Sigmoid colon (tissue), 7 donors: ENCODE data around the gene NPHP4. TPM values are rescaled to one million over a fixed set of nuclear protein-coding genes. Genes with fewer than 3 reads are reported as not detected.

Experiments used
- DNase-seq: peaks from one replicate; pipeline ENCODE4 v3.0.0-alpha.2; 2019
- H3K27ac ChIP-seq, 4 donors: fragments of 200-600 bp; sonication (generic); one replicate each; pipeline ENCODE4 v1.5.1; 2016 to 2019; ENCODE audit warnings: mild to moderate bottlenecking in 1 of 4
- H3K27me3 ChIP-seq, 3 donors: fragments of 200-600 bp; sonication (generic); one replicate each; pipeline ENCODE4 v1.5.1; 2019; ENCODE audit warnings: mild to moderate bottlenecking in 1 of 3
- H3K36me3 ChIP-seq, 4 donors: fragments of 200-600 bp; sonication (generic); one replicate each; pipeline ENCODE4 v1.5.1; 2016 to 2019
- H3K4me1 ChIP-seq, 4 donors: fragments of 200-600 bp; sonication (generic); one replicate each; pipeline ENCODE4 v1.5.1; 2017 to 2019
- H3K4me3 ChIP-seq, 4 donors: fragments of 200-600 bp; sonication (generic); one replicate each; pipeline ENCODE4 v1.5.1; 2017 to 2019; ENCODE audit warnings: mild to moderate bottlenecking in 2 of 4, moderate library complexity in 1 of 4
- H3K9me3 ChIP-seq, 4 donors: fragments of 200-600 bp in 3 of 4; sonication (generic) in 3 of 4; one replicate each; pipeline versions ENCODE4 v1.5.1 to v1.6.1; 2013 to 2019
- EP300 ChIP-seq, 4 donors: sonication (generic); formaldehyde crosslinking; IDR thresholded peaks; one replicate each; pipeline ENCODE4 v1.6.1; 2017; ENCODE audit warnings: antibody characterized with exemption in 4 of 4
- POLR2A ChIP-seq, 2 donors: fragments of 450-650 bp; IDR thresholded peaks; one replicate each; pipeline ENCODE4 v1.6.1; 2016; ENCODE audit warnings: antibody characterized with exemption in 2 of 2, mild to moderate bottlenecking in 2 of 2, moderate library complexity in 2 of 2
- POLR2AphosphoS5 ChIP-seq, 4 donors: sonication (generic); formaldehyde crosslinking; IDR thresholded peaks; one replicate each; pipeline ENCODE4 v1.6.1; 2017; ENCODE audit warnings: antibody characterized with exemption in 4 of 4
- WGBS, 2 donors: extraction: QIAGEN DNeasy Blood & Tissue Kit; methylation state at CpG; one replicate each; pipeline ENCODE4 v1.1.7; 2013; 5-methylcytosine and 5-hydroxymethylcytosine counted together
- intact Hi-C: fragments of 100-400 bp; cut with DNase I; formaldehyde crosslinking; loops from one replicate; pipeline ENCODE4 v1.15.1; 2023
- polyA plus RNA-seq, 3 donors: library from polyadenylated mRNA; stranded (reverse); fragments of 200-250 nt; gene quantifications; one replicate each; pipeline ENCODE4 v1.2.3, GENCODE V29; 2013
- total RNA-seq, 4 donors: library from RNA; depleted of rRNA; stranded (reverse); fragments of >200 nt; gene quantifications; one replicate each; pipeline ENCODE4 v1.1.0, GENCODE V29; 2016
- TF ChIP-seq, protein P1 (sequence below), 4 experiments: fragments of 450-650 bp in 3 of 4; fragments of 200-600 bp in 1 of 4; IDR thresholded peaks; one replicate each; pipeline ENCODE4 v1.5.1; 2016 to 2019; ENCODE audit warnings: antibody characterized with exemption in 4 of 4, mild to moderate bottlenecking in 3 of 4, moderate library complexity in 2 of 4
- donor health status: healthy with polysubstance abuse.
- donor health status: Bipolar disorder and iron deficiency.
- donor health status: healthy.

Gene NPHP4
- total and polyA plus RNA-seq, 7 donors = 0.60 to 12.2 (median 5.7) TPM

DNA sequence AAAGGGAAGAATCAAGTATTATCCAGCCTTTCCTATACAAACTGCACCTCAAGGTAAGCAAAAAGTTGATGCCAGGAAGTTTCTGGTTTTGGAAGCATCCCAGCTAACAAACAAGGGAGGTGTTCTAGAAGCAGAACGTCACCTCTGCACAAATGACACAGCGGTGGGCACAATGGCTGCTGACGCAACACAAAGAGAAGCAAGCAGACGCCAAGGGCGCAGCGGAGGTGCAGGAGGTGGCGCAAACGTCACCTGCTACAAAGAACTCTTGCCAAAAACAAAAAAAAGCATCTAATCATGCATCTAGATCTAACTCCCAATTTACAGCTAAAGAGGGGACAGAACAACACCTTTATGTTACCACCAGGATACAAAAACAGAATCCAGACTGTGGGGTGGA lies 88.5 kb downstream of the NPHP4 start:
- Histone ChIP-seq H3K4me3 (no peak overlapping the region), H3K36me3 (peaks cover 0 to 39% (median 8%) of the 10 kb centered on the region in 4 donors), H3K9me3 (no peaks in the 10 kb centered on the region), H3K4me1 (no peaks in the 10 kb centered on the region), H3K27me3 (no peaks in the 10 kb centered on the region), H3K27ac (no peak overlapping the region)
- no peak for DNase-seq
- intact Hi-C loops = no loop called here
- 96 to 97% methylated on average over 8 of the region's 8 CpGs for WGBS, 2 donors
- TF ChIP-seq POLR2AphosphoS5 (IDR thresholded peaks at IDR 0.05) (no peak), POLR2A (IDR thresholded peaks at IDR 0.05) (no peak), EP300 (IDR thresholded peaks at IDR 0.05) (no peak)
- TF ChIP-seq, protein P1, sequence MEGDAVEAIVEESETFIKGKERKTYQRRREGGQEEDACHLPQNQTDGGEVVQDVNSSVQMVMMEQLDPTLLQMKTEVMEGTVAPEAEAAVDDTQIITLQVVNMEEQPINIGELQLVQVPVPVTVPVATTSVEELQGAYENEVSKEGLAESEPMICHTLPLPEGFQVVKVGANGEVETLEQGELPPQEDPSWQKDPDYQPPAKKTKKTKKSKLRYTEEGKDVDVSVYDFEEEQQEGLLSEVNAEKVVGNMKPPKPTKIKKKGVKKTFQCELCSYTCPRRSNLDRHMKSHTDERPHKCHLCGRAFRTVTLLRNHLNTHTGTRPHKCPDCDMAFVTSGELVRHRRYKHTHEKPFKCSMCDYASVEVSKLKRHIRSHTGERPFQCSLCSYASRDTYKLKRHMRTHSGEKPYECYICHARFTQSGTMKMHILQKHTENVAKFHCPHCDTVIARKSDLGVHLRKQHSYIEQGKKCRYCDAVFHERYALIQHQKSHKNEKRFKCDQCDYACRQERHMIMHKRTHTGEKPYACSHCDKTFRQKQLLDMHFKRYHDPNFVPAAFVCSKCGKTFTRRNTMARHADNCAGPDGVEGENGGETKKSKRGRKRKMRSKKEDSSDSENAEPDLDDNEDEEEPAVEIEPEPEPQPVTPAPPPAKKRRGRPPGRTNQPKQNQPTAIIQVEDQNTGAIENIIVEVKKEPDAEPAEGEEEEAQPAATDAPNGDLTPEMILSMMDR (IDR thresholded peaks at IDR 0.05) = no peak

DNA sequence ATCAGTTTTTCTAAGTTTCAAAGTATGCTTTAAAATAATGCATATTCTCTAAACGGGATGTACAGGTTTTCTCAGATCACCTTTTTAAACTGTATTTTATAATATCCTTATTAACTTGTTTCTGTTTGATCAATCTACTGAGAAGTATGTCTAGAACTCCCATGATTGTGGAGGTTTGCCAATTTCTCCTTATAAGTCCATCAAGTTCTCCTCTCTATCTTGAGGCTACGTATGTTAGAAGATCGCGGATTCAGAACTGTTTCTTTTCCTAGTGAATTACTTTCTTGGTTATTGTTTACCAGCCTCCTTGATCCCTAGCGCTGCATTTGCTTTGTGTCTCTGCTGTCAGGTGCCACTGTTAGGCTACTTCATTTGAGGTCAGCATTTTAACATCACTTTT lies 89.2 kb downstream of the NPHP4 start:
- intact Hi-C loops = no loop called here
- DNase-seq = no peak
- Histone ChIP-seq H3K27me3 (no peaks in the 10 kb centered on the region), H3K4me3 (no peak overlapping the region), H3K4me1 (no peaks in the 10 kb centered on the region), H3K27ac (no peak overlapping the region), H3K36me3 (peaks cover 0 to 39% (median 8%) of the 10 kb centered on the region in 4 donors), H3K9me3 (no peaks in the 10 kb centered on the region)
- WGBS, 2 donors = 93 to 98% methylated on average over 5 of the region's 5 CpGs
- no peak for TF ChIP-seq POLR2A (IDR thresholded peaks at IDR 0.05)
- TF ChIP-seq EP300 (IDR thresholded peaks at IDR 0.05) = no peak
- TF ChIP-seq, protein P1 (IDR thresholded peaks at IDR 0.05) = no peak

DNA sequence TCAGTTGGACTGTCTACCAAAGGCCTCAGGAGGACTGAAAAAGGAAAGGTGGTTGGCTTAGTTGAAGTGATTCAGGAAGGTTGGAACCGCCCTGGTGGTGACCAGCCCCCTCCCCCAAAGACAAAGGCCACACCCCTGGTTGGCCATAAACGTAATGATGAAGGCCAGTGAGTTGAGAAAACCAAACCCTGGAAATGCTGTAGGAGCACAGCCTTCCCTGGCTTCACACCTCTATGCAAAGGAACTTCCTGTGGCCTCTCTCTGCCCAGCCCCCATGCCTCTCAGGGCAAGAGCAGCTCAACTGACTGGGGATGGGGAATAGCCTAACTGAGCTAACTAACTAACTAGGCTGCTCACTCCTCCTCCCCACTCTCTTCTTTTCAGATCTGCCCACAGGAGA lies 90.4 kb downstream of the NPHP4 start:
- Histone ChIP-seq H3K4me3 (no peak overlapping the region), H3K36me3 (peaks cover 0 to 44% (median 8%) of the 10 kb centered on the region in 4 donors), H3K4me1 (no peaks in the 10 kb centered on the region), H3K9me3 (no peaks in the 10 kb centered on the region), H3K27me3 (no peaks in the 10 kb centered on the region), H3K27ac (no peak overlapping the region)
- no peak for TF ChIP-seq POLR2AphosphoS5 (IDR thresholded peaks at IDR 0.05)
- TF ChIP-seq POLR2A (IDR thresholded peaks at IDR 0.05) = no peak
- TF ChIP-seq, protein P1 (IDR thresholded peaks at IDR 0.05) = no peak
- no peak for TF ChIP-seq EP300 (IDR thresholded peaks at IDR 0.05)
- DNase-seq = no peak
- WGBS, 2 donors = 48 to 56% methylated on average over 2 of the region's 2 CpGs
- intact Hi-C loops = no loop called here

DNA sequence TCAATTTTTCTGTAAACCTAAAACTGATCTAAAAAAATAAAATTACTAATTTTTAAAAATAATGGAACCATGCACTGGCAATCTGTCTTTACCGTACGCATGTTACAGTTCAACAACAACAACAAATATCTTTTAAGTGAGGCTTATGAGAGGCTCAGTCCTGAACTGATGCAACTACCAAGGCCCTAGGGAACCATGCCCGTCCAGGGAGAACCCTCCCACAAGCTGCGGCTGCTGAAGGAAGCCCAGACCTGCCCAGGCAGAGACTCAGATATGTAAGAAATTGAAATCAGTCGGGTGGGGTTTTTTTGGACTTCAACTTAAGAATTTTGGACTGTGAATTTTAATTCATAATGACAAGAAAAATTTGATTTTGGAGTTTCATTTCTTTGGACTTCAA lies 91.1 kb downstream of the NPHP4 start:
- Histone ChIP-seq H3K27me3 (no peaks in the 10 kb centered on the region), H3K4me3 (no peak overlapping the region), H3K27ac (no peak overlapping the region), H3K4me1 (no peaks in the 10 kb centered on the region), H3K9me3 (no peaks in the 10 kb centered on the region), H3K36me3 (peaks cover 0 to 44% (median 8%) of the 10 kb centered on the region in 4 donors)
- intact Hi-C loops = no loop called here
- 91 to 97% methylated on average over 5 of the region's 5 CpGs for WGBS, 2 donors
- TF ChIP-seq POLR2AphosphoS5 (IDR thresholded peaks at IDR 0.05) (no peak), POLR2A (IDR thresholded peaks at IDR 0.05) (no peak), EP300 (IDR thresholded peaks at IDR 0.05) (no peak)
- TF ChIP-seq, protein P1 (IDR thresholded peaks at IDR 0.05) = no peak
- no peak for DNase-seq

DNA sequence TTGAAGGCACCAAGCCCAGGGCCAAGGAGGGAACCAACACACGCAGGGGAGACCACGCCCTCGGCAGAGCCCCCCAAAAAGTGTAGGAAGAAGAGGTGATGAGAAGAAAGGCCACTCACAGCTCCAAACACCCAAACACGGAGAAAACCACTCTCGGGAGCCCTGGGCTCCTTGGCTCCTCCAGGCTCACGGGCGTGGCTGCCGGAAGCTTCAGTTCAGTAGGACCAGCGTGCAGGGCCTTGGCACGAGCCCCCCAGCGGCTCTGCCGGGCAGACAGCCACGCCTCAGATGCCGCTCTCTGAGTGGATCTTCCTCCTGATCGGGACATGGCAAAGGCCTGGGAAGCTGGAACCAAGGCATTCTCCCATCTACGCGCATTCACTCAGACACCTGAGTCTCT lies 94.0 kb downstream of the NPHP4 start:
- H3K4me3 ChIP-seq = no peak overlapping the region
- H3K4me1 ChIP-seq = no peaks in the 10 kb centered on the region
- TF ChIP-seq POLR2AphosphoS5 (IDR thresholded peaks at IDR 0.05) = no peak
- no peak for TF ChIP-seq EP300 (IDR thresholded peaks at IDR 0.05)
- no peak for TF ChIP-seq POLR2A (IDR thresholded peaks at IDR 0.05)
- TF ChIP-seq, protein P1 (IDR thresholded peaks at IDR 0.05) = no peak
- no peaks in the 10 kb centered on the region for H3K27me3 ChIP-seq
- intact Hi-C loops = no loop called here
- H3K9me3 ChIP-seq = no peaks in the 10 kb centered on the region
- H3K27ac ChIP-seq = no peak overlapping the region
- 93 to 95% methylated on average over 17 of the region's 17 CpGs for WGBS, 2 donors
- DNase-seq = no peak
- H3K36me3 ChIP-seq = peaks cover 0 to 23% (median 0%) of the 10 kb centered on the region in 4 donors
